ENCODE data around the gene EXOC6B.

Gene EXOC6B

GRCh38 chr2:72793798-72794440 lies 31.9 kb downstream of the EXOC6B start:
- no peak for DNase-seq (ENCODE audit: low read depth in 4 of 4, low spot score in 1 of 4)

GRCh38 chr2:72789241-72789640 lies 36.6 kb downstream of the EXOC6B start:
- DNase-seq (ENCODE audit: low read depth in 4 of 4, low spot score in 1 of 4) = no peak

- DNase-seq (ENCODE audit: low read depth in 4 of 4, low spot score in 1 of 4) = no peak
Observed at GRCh38 chr2:72788756-72789155, 37.1 kb downstream of the EXOC6B start.

- no peak for DNase-seq (ENCODE audit: low read depth in 4 of 4, low spot score in 1 of 4)
Observed at GRCh38 chr2:72785517-72785916, 40.3 kb downstream of the EXOC6B start.

GRCh38 chr2:72782520-72782919 lies 43.3 kb downstream of the EXOC6B start:
- DNase-seq (ENCODE audit: low read depth in 4 of 4, low spot score in 1 of 4) = no peak

- DNase-seq (ENCODE audit: low read depth in 4 of 4, low spot score in 1 of 4) = no peak
Observed at GRCh38 chr2:72781480-72781879, 44.4 kb downstream of the EXOC6B start.

- DNase-seq (ENCODE audit: low read depth in 4 of 4, low spot score in 1 of 4) = no peak
Observed at GRCh38 chr2:72780477-72780876, 45.4 kb downstream of the EXOC6B start.

- DNase-seq (ENCODE audit: low read depth in 4 of 4, low spot score in 1 of 4) = no peak
Observed at GRCh38 chr2:72779495-72779894, 46.3 kb downstream of the EXOC6B start.

GRCh38 chr2:72778410-72778809 lies 47.4 kb downstream of the EXOC6B start:
- DNase-seq (ENCODE audit: low read depth in 4 of 4, low spot score in 1 of 4) = no peak

GRCh38 chr2:72770879-72771461 lies 54.9 kb downstream of the EXOC6B start:
- DNase-seq (ENCODE audit: low read depth in 4 of 4, low spot score in 1 of 4) = peak; percentile 22 to 43 (median 36)

- DNase-seq (ENCODE audit: low read depth in 4 of 4, low spot score in 1 of 4) = no peak
Observed at GRCh38 chr2:72765997-72766609, 59.7 kb downstream of the EXOC6B start.

GRCh38 chr2:72762276-72762675 lies 63.6 kb downstream of the EXOC6B start:
- DNase-seq (ENCODE audit: low read depth in 4 of 4, low spot score in 1 of 4) = no peak

GRCh38 chr2:72759755-72760154 lies 66.1 kb downstream of the EXOC6B start:
- DNase-seq (ENCODE audit: low read depth in 4 of 4, low spot score in 1 of 4) = no peak

GRCh38 chr2:72757177-72757775 lies 68.6 kb downstream of the EXOC6B start:
- DNase-seq (ENCODE audit: low read depth in 4 of 4, low spot score in 1 of 4) = no peak

- no peak for DNase-seq (ENCODE audit: low read depth in 4 of 4, low spot score in 1 of 4)
Observed at GRCh38 chr2:72755647-72756423, 70.0 kb downstream of the EXOC6B start.

GRCh38 chr2:72754628-72755320 lies 71.1 kb downstream of the EXOC6B start:
- DNase-seq (ENCODE audit: low read depth in 4 of 4, low spot score in 1 of 4) = no peak

- no peak for DNase-seq (ENCODE audit: low read depth in 4 of 4, low spot score in 1 of 4)
Observed at GRCh38 chr2:72750977-72751639, 74.7 kb downstream of the EXOC6B start.

GRCh38 chr2:72750466-72750865 lies 75.4 kb downstream of the EXOC6B start:
- no peak for DNase-seq (ENCODE audit: low read depth in 4 of 4, low spot score in 1 of 4)

- DNase-seq (ENCODE audit: low read depth in 4 of 4, low spot score in 1 of 4) = no peak
Observed at GRCh38 chr2:72747344-72747743, 78.5 kb downstream of the EXOC6B start.

GRCh38 chr2:72745679-72746368 lies 80.0 kb downstream of the EXOC6B start:
- DNase-seq (ENCODE audit: low read depth in 4 of 4, low spot score in 1 of 4) = no peak
